Measurements from ENCODE around the gene CELA2A. TPM values are rescaled to one million over a fixed set of nuclear protein-coding genes. Genes with fewer than 3 reads are reported as not detected.
"Not testable (repeated sequence)": the region's sequence is repeated elsewhere in the genome, so short reads cannot be mapped to it uniquely, and the experiment has no call there.

The CELA2A gene
- total RNA-seq, 4 donors from 2014 or later: not detected

DNA sequence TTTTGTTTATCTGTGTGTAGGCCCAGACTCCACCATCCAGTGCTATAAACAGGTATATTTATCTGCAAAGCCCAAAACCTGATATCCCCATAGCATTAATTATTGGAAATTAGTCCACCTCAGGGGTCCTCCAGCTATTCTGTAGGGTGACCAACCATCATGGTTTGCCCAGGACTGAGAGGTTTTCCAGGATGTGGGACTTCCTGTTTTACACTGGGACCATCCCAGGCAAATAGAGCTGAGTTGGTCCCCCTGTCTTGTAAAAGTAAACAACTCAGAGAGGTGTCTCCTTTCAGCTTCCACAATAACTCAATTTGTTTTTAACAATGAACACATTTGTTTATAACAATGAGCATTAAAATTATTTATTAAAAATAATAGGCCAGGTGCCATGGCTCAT lies 11.6 kb downstream of the CELA2A start:
- no peak for DNase-seq
- Histone ChIP-seq H3K36me3 (no peaks in the 10 kb centered on the region), H3K9me3 (no peaks in the 10 kb centered on the region), H3K4me1 (no peaks in the 10 kb centered on the region), H3K27me3 (no peaks in the 10 kb centered on the region), H3K27ac (no peak overlapping the region), H3K4me3 (replicated peaks in 1 of 3) (no peak overlapping the region)
- intact Hi-C loops (cut with DNase I): no loop called here
- TF ChIP-seq, protein P1, sequence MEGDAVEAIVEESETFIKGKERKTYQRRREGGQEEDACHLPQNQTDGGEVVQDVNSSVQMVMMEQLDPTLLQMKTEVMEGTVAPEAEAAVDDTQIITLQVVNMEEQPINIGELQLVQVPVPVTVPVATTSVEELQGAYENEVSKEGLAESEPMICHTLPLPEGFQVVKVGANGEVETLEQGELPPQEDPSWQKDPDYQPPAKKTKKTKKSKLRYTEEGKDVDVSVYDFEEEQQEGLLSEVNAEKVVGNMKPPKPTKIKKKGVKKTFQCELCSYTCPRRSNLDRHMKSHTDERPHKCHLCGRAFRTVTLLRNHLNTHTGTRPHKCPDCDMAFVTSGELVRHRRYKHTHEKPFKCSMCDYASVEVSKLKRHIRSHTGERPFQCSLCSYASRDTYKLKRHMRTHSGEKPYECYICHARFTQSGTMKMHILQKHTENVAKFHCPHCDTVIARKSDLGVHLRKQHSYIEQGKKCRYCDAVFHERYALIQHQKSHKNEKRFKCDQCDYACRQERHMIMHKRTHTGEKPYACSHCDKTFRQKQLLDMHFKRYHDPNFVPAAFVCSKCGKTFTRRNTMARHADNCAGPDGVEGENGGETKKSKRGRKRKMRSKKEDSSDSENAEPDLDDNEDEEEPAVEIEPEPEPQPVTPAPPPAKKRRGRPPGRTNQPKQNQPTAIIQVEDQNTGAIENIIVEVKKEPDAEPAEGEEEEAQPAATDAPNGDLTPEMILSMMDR (IDR thresholded peaks at IDR 0.05): no peak
- TF ChIP-seq POLR2A (IDR thresholded peaks at IDR 0.05): no peak

DNA sequence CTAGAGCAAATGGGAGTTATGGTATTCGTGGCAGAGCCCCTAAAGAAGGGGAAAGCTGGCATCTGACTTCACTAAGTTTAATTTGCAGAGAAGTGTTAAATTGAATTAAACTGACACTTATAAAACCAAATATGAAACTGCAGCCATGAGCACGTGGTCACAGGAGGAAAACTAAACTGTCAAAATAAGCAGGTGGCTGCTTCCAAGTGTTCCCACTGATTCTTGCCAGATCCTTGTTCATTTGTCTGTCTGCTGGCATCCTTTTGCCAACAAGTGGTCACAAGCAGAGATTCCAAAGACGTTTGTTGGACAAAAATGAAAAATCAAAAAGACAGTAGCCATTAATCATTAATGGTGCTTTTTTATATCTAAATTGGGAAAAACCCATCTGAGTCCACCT lies 12.8 kb downstream of the CELA2A start:
- TF ChIP-seq, protein P1 (IDR thresholded peaks at IDR 0.05): no peak
- no peak for TF ChIP-seq POLR2A (IDR thresholded peaks at IDR 0.05)
- no peak for DNase-seq
- no peak overlapping the region for H3K27ac ChIP-seq
- 55 to 71% methylated on average over 3 of the region's 3 CpGs for WGBS, 2 donors
- no peaks in the 10 kb centered on the region for H3K27me3 ChIP-seq
- H3K36me3 ChIP-seq: no peaks in the 10 kb centered on the region
- H3K4me1 ChIP-seq: no peaks in the 10 kb centered on the region
- intact Hi-C loops (cut with DNase I): no loop called here
- no peak overlapping the region for H3K4me3 ChIP-seq (replicated peaks in 1 of 3)
- H3K9me3 ChIP-seq: no peaks in the 10 kb centered on the region

DNA sequence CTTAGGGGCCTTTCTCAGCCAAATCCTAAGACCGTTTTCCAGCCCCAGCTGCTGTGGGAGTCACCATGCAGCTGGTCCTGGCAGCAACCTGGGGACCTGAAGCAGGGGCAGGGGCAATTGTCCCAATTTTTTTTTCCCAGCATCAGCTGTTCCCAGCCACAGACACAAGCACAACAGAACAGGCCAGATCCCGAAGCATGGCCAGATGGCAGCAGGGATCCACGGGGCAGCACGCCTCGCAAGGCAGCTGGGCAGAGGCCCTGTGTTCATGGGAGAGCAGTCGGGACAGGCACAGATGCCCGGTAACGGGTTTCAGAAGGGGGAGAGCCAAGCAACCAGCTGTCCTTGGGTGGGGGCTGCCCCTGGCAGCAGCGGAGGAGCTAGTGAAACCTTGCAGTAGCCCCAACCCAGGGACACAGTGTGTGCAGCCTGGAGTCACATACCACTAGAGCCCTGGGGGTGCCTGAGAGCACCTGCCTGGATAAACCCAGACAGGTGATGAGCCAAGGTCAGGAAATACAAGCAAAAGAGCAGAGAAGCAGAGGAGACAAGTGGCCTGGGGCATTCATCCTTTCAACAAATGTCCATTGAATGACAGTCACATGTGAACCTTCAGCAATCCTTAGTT lies 13.4 kb downstream of the CELA2A start:
- H3K4me1 ChIP-seq; H3K9me3 ChIP-seq; intact Hi-C loops (cut with DNase I); H3K27ac ChIP-seq; DNase-seq; H3K4me3 ChIP-seq (replicated peaks in 1 of 3); H3K36me3 ChIP-seq; H3K27me3 ChIP-seq: not testable (repeated sequence)
- 87 to 91% methylated on average over 7 to 9 of the region's 9 CpGs for WGBS, 2 donors

DNA sequence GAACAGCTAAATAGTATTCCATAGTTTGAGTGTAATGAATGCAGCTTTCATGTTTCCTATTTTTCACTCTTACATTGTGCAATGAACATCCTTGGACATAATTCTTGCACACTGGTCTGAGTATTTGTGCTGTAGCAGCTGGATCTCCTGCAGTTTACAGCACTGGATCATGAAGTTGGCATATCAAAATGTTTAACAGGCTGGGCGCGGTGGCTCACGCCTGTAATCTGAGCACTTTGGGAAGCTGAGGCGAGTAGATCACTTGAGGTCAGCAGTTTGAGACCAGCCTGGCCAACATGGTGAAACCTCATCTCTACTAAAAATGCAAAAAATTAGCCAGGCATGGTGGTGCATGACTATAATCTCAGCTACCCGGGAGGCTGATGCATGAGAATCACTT lies 14.5 kb downstream of the CELA2A start:
- 96 to 98% methylated on average over 5 of the region's 5 CpGs for WGBS, 2 donors
- intact Hi-C loops (cut with DNase I); H3K4me3 ChIP-seq (replicated peaks in 1 of 3): not testable (repeated sequence)

DNA sequence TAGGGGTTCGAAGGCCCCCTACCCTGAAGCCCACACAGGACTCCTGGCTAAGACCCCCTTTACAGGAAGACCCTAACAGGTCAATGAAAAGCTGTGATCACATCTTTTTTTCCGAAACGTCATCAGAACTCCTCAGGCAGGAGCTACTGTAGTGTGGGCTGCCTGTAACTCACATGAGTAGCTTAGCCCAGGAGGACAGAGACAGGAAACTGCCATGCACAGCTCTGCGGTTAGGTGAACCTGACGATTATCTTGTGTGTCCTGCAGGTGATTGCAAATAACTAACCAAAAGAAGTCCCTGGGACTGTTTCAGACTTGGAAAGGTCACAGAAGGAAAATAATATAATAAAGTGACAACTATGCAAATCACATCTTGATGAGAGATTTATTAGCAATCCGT lies 15.2 kb downstream of the CELA2A start:
- H3K27me3 ChIP-seq; H3K4me1 ChIP-seq; H3K27ac ChIP-seq; H3K36me3 ChIP-seq; H3K4me3 ChIP-seq (replicated peaks in 1 of 3); DNase-seq; H3K9me3 ChIP-seq; intact Hi-C loops (cut with DNase I): not testable (repeated sequence)
- 83 to 86% methylated on average over 6 of the region's 6 CpGs for WGBS, 2 donors

More for the DNA sequence above, 14.5 kb downstream of the CELA2A start:
- not testable (repeated sequence) for H3K9me3 ChIP-seq, H3K4me1 ChIP-seq, DNase-seq, H3K36me3 ChIP-seq, H3K27me3 ChIP-seq, H3K27ac ChIP-seq

DNA sequence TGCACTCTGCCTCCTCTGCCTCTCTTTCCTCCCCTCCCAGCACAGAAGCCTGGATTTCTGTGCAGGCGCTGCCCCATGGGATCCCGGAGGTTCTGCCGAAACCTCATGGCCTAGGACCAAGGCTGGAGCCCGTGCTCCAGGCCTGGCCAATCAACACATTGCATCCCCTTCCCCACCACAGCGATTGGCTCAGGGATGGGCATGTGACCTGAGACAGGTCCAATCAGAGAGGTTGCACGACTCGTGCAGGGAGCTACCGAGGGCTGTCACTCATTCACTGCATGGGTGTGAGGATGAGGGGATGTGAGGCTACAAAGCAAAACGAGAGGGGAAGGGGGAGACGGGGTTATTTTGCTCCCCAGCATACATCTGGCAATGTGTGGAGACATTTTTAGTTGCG lies 16.1 kb downstream of the CELA2A start:
- Histone ChIP-seq H3K27me3 (no peaks in the 10 kb centered on the region), H3K9me3 (no peaks in the 10 kb centered on the region), H3K27ac (no peak overlapping the region), H3K4me3 (replicated peaks in 1 of 3) (no peak overlapping the region), H3K36me3 (no peaks in the 10 kb centered on the region), H3K4me1 (no peaks in the 10 kb centered on the region)
- TF ChIP-seq, protein P1 (IDR thresholded peaks at IDR 0.05): no peak
- no peak for TF ChIP-seq POLR2A (IDR thresholded peaks at IDR 0.05)
- intact Hi-C loops (cut with DNase I): no loop called here
- 82 to 87% methylated on average over 11 of the region's 11 CpGs for WGBS, 2 donors
- no peak for DNase-seq
